Caco-2 (cell line): ENCODE measurements around the gene GBP1. TPM values are rescaled to one million over a fixed set of nuclear protein-coding genes. Genes with fewer than 3 reads are reported as not detected.

Experiments
- BruUV-seq: library from RNA; stranded (reverse); fragments of 400-500 nt; replicated peaks from 2 replicates; lab custom pipeline; 2021; lab: Mats Ljungman, UMichigan
- CTCF ChIA-PET: fragments of 300-600 bp; sonication (Branson Sonifier 250); formaldehyde crosslinking; loops from one replicate; lab custom pipeline; 2022; ENCODE audit warnings: antibody characterized with exemption; lab: Charles Lee
- POLR2A ChIA-PET: fragments of 300-600 bp; sonication (Branson Sonifier 250); formaldehyde crosslinking; loops from one replicate; lab custom pipeline; 2022; ENCODE audit warnings: antibody characterized with exemption; lab: Charles Lee
- DNase-seq, 2 experiments: peaks; one replicate each; pipeline versions ENCODE4 v3.0.0 to v3.0.0-alpha.2; 2020 to 2022
- H3K27me3 ChIP-seq: replicated peaks from 2 replicates; pipeline ENCODE4 v1.6.0; 2011; ENCODE audit warnings: low read length; ENCODE audit not compliant: control insufficient read depth, insufficient read depth
- H3K36me3 ChIP-seq: 2 replicates; pipeline ENCODE4 v1.5.1; 2011; ENCODE audit warnings: low read length; ENCODE audit not compliant: control insufficient read depth, insufficient read depth
- H3K4me1 ChIP-seq: fragments of 250-450 bp; sonication (Bioruptor Pico); 2 replicates; pipeline ENCODE4 v1.5.1; 2020; ENCODE audit warnings: mild to moderate bottlenecking
- H3K4me3 ChIP-seq: 2 replicates; pipeline ENCODE4 v1.5.1; 2011; ENCODE audit warnings: low read depth, mild to moderate bottlenecking, control low read depth, low read length
- H3K9me3 ChIP-seq: fragments of 250-450 bp; sonication (Bioruptor Pico); 2 replicates; pipeline ENCODE4 v1.5.1; 2020; ENCODE audit warnings: mild to moderate bottlenecking, moderate library complexity
- H3K27ac Mint-ChIP-seq: one replicate; pipeline ENCODE4 v1.8.0; 2022; ENCODE audit warnings: mixed read lengths; ENCODE audit not compliant: unreplicated experiment
- H3K27me3 Mint-ChIP-seq: one replicate; pipeline ENCODE4 v1.8.0; 2022; ENCODE audit warnings: mixed read lengths; ENCODE audit not compliant: insufficient read depth, unreplicated experiment
- H3K36me3 Mint-ChIP-seq: one replicate; pipeline ENCODE4 v1.8.0; 2022; ENCODE audit warnings: mild to moderate bottlenecking, mixed read lengths; ENCODE audit not compliant: insufficient read depth, unreplicated experiment
- H3K4me1 Mint-ChIP-seq: one replicate; pipeline ENCODE4 v1.8.0; 2022; ENCODE audit warnings: low read depth, mixed read lengths; ENCODE audit not compliant: unreplicated experiment
- H3K4me3 Mint-ChIP-seq: one replicate; pipeline ENCODE4 v1.8.0; 2022; ENCODE audit warnings: mild to moderate bottlenecking, moderate library complexity, mixed read lengths; ENCODE audit not compliant: unreplicated experiment
- H3K9me3 Mint-ChIP-seq: one replicate; pipeline ENCODE4 v1.8.0; 2022; ENCODE audit warnings: mixed read lengths; ENCODE audit not compliant: unreplicated experiment
- CTCF ChIP-seq, 2 experiments: fragments of 200-600 bp in 1 of 2; IDR thresholded peaks; 1 replicate in 1 of 2; 2 replicates in 1 of 2; pipeline versions ENCODE4 v1.5.1 to v1.8.0; 2011 to 2022; ENCODE audit warnings: antibody characterized with exemption in 1 of 2, control low read depth in 1 of 2, inconsistent platforms in 1 of 2, low read depth in 1 of 2, low read length in 1 of 2, mild to moderate bottlenecking in 1 of 2, moderate library complexity in 1 of 2; ENCODE audit not compliant: insufficient read depth in 1 of 2, severe bottlenecking in 1 of 2, unreplicated experiment in 1 of 2
- intact Hi-C: fragments of 100-400 bp; cut with micrococcal nuclease; formaldehyde crosslinking; loops from one replicate; pipeline ENCODE4 v1.10.0; 2022; ENCODE audit not compliant: unreplicated experiment
- total RNA-seq: library from RNA; stranded (reverse); gene quantifications from 2 replicates; pipeline ENCODE4 v1.2.3, GENCODE V29; 2022

The GBP1 gene
- total RNA-seq, 1 experiment from 2014 or later = 0.36 TPM

DNA sequence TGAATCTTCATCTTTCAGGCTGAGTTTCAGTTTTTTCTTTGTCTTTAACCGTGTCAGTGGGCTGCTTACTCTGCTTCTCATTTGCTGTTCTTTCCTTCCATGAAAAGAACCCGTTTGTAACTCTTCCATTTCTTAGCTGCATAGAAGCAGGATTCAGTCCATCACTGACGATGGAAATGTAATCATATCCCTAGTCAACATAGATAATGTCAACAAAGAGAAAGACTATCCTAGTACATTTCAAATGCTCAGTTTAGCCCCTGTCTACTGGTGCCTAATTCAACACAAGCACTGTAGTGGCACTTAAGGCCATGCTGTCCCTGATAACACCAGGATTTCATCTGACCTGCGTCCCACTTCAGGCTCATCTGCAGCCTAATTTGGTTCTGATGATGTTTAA, 376 bp downstream of the GBP1 start:
- H3K36me3 Mint-ChIP-seq = no peaks in the 10 kb centered on the region
- DNase-seq = no peak
- intact Hi-C loops = no loop called here
- H3K4me3 Mint-ChIP-seq = no peak overlapping the region
- H3K27me3 ChIP-seq = no peaks in the 10 kb centered on the region
- CTCF ChIA-PET = no interaction called here
- H3K27ac Mint-ChIP-seq = no peak overlapping the region
- H3K4me3 ChIP-seq = no peak overlapping the region
- TF ChIP-seq CTCF (IDR thresholded peaks at IDR 0.05; ENCODE audit: insufficient read depth in 1 of 2, low read depth in 1 of 2, low read length in 1 of 2, severe bottlenecking in 1 of 2, unreplicated experiment in 1 of 2) = no peak
- no peaks in the 10 kb centered on the region for H3K9me3 Mint-ChIP-seq
- POLR2A ChIA-PET = no interaction called here
- H3K9me3 ChIP-seq = no peaks in the 10 kb centered on the region
- no peaks in the 10 kb centered on the region for H3K27me3 Mint-ChIP-seq
- H3K4me1 ChIP-seq = no peaks in the 10 kb centered on the region
- H3K4me1 Mint-ChIP-seq = peaks cover 8% of the 10 kb centered on the region
- BruUV-seq = no TSS peak
- H3K36me3 ChIP-seq = no peaks in the 10 kb centered on the region

GRCh38 chr1:89063094-89063493, 1.9 kb downstream of the GBP1 start:
- intact Hi-C loops = no loop called here
- no peak overlapping the region for H3K4me3 Mint-ChIP-seq
- no peak overlapping the region for H3K27ac Mint-ChIP-seq
- no peak for TF ChIP-seq CTCF (IDR thresholded peaks at IDR 0.05; ENCODE audit: insufficient read depth in 1 of 2, low read depth in 1 of 2, low read length in 1 of 2, severe bottlenecking in 1 of 2, unreplicated experiment in 1 of 2)
- H3K4me1 Mint-ChIP-seq = peaks cover 8% of the 10 kb centered on the region
- no peaks in the 10 kb centered on the region for H3K9me3 Mint-ChIP-seq
- DNase-seq = no peak
- no TSS peak for BruUV-seq
- H3K27me3 Mint-ChIP-seq = no peaks in the 10 kb centered on the region
- POLR2A ChIA-PET = no interaction called here
- CTCF ChIA-PET = no interaction called here
- H3K36me3 Mint-ChIP-seq = no peaks in the 10 kb centered on the region
- H3K4me1 ChIP-seq = no peaks in the 10 kb centered on the region
- no peaks in the 10 kb centered on the region for H3K9me3 ChIP-seq
- no peaks in the 10 kb centered on the region for H3K36me3 ChIP-seq
- no peaks in the 10 kb centered on the region for H3K27me3 ChIP-seq
- no peak overlapping the region for H3K4me3 ChIP-seq

DNA sequence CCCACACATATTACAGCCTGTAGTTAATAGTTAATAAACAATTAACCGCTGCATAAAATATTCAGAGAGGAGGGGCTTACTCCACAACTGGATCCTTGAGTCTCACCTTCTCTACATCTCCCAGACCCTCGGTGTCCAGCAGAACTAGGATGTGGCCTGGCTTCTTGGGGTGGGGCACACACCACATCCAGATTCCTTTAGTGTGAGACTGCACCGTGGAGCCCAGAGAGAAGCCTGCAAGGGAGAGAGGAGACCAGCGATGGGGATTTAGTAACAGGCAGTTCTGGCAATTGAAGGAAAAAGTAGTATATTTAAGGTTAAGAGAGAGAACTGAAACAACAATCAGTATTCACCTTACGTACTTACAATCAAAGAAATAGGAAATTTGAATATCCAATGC, 4.9 kb downstream of the GBP1 start:
- no peaks in the 10 kb centered on the region for H3K36me3 ChIP-seq
- intact Hi-C loops = no loop called here
- Mint-ChIP-seq H3K9me3 (no peaks in the 10 kb centered on the region), H3K4me1 (peaks cover 8% of the 10 kb centered on the region), H3K27ac (no peak overlapping the region), H3K4me3 (no peak overlapping the region), H3K27me3 (no peaks in the 10 kb centered on the region), H3K36me3 (no peaks in the 10 kb centered on the region)
- H3K4me3 ChIP-seq = no peak overlapping the region
- no TSS peak for BruUV-seq
- TF ChIP-seq CTCF (IDR thresholded peaks at IDR 0.05; ENCODE audit: insufficient read depth in 1 of 2, low read depth in 1 of 2, low read length in 1 of 2, severe bottlenecking in 1 of 2, unreplicated experiment in 1 of 2) = no peak
- no peak for DNase-seq
- no peaks in the 10 kb centered on the region for H3K27me3 ChIP-seq
- no peaks in the 10 kb centered on the region for H3K9me3 ChIP-seq
- POLR2A ChIA-PET = no interaction called here
- CTCF ChIA-PET = no interaction called here
- no peaks in the 10 kb centered on the region for H3K4me1 ChIP-seq
